Measurements from ENCODE around the gene ICOS. TPM values are rescaled to one million over a fixed set of nuclear protein-coding genes. Genes with fewer than 3 reads are reported as not detected.
"Not testable (repeated sequence)": the region's sequence is repeated elsewhere in the genome, so short reads cannot be mapped to it uniquely, and the experiment has no call there.

Gene ICOS
- total RNA-seq, 2 experiments from 2014 or later = 197 to 211 TPM

DNA sequence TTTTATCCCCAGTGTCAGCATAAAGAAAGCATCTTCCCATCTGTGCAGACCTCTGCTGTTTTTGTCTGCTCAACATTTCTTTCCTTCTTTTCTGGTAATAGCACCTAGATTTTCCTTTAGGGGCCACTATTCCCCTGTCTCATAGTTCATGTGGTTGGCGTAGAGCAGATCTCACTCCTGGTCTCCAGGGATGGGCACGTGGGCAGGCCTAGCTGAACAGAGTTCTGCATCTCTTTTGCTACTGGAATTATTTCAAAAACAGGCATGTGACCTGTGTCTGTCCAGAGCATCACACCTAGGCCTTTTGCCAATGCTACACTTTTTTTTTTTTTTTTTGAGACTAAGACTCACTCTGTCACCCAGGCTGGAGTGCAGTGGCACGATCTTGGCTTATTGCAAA lies 17.7 kb upstream of the ICOS start:
- peaks cover 22% of the 10 kb centered on the region for H3K4me1 Mint-ChIP-seq (ENCODE audit: low read depth)
- DNase-seq = no peak
- intact Hi-C loops (cut with micrococcal nuclease) = no loop called here
- no peak overlapping the region for H3K4me3 Mint-ChIP-seq
- CTCF ChIA-PET = interaction anchor here (0.6 to 1.0 kb wide), 2 partner anchors 11 to 171 kb away, joined by 3 to 4 read pairs; no protein-coding TSS in a partner anchor
- no peaks in the 10 kb centered on the region for H3K27me3 Mint-ChIP-seq (ENCODE audit: low read depth)
- H3K9me3 Mint-ChIP-seq = no peaks in the 10 kb centered on the region
- H3K36me3 Mint-ChIP-seq (ENCODE audit: low read depth) = no peaks in the 10 kb centered on the region
- H3K27ac Mint-ChIP-seq = no peak overlapping the region

DNA sequence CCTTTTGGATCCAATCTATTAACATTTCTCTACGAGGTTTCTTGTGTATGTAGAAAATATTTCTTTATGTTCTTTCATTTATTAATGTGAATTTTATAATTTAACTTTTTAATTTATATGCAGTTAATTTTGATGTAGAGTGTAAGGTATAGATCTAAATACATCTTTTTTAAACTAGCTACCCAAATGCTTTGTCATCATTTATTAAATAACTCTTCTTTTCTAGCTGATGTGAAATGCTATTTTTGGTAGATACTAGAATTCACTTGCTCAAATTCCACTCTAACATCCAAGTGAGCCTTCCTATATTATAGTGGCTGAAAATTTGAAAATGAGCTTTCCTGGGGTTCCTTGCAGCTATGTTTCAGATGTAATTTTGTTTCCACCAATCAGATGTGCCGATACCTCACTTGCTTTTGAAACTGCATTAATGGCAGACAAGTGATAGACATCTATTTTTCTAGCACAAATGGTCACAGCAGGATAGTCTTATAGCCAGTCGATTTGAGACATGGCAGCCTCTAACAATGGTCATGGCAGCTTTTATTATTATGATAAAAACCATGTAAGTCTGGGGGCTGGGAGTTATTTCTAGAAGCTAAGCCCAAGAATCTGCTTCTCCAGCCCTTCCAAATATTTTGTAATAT lies 10.9 kb upstream of the ICOS start:
- H3K9me3 Mint-ChIP-seq = peaks cover 2% of the 10 kb centered on the region
- CTCF ChIA-PET = interaction anchor here (0.6 to 1.0 kb wide), 2 partner anchors 99 to 108 kb away, joined by 3 read pairs; no protein-coding TSS in a partner anchor
- H3K27ac Mint-ChIP-seq = no peak overlapping the region
- H3K27me3 Mint-ChIP-seq (ENCODE audit: low read depth) = no peaks in the 10 kb centered on the region
- DNase-seq = no peak
- peaks cover 13% of the 10 kb centered on the region for H3K4me1 Mint-ChIP-seq (ENCODE audit: low read depth)
- H3K36me3 Mint-ChIP-seq (ENCODE audit: low read depth) = no peaks in the 10 kb centered on the region
- H3K4me3 Mint-ChIP-seq = no peak overlapping the region
- intact Hi-C loops (cut with micrococcal nuclease) = loop anchor here (5.0 kb wide), 2 partner anchors 147 to 402 kb away; no protein-coding TSS in a partner anchor

DNA sequence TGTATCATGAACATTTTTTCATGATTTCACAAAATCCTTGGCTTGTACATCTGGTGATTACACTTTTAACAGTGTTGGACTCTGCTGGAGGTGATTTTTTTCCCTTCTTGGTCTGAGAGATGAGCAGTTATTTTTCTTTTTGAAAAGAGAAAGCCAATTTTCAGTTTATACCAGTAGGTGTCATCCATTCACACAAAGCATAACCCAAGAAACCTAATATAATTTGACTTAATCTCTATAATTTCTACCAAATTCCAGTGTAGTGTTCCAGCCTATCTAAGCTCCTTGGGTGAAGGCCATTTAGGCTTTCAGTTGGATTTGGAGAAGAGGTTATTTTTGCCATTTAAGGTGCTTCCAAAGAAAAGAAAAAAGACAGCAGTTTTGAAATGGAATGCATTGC lies 7.7 kb upstream of the ICOS start:
- H3K9me3 Mint-ChIP-seq = peaks cover 4% of the 10 kb centered on the region
- H3K27me3 Mint-ChIP-seq (ENCODE audit: low read depth) = no peaks in the 10 kb centered on the region
- CTCF ChIA-PET = interaction anchor here (0.6 to 3.1 kb wide), 22 partner anchors 9 to 448 kb away, joined by 3 to 25 read pairs (median 4); no protein-coding TSS in a partner anchor
- H3K4me1 Mint-ChIP-seq (ENCODE audit: low read depth) = peaks cover 43% of the 10 kb centered on the region
- intact Hi-C loops (cut with micrococcal nuclease) = loop anchor here (1.0 to 5.0 kb wide), 6 partner anchors 122 to 763 kb away; no protein-coding TSS in a partner anchor
- no peak for DNase-seq
- no peak overlapping the region for H3K27ac Mint-ChIP-seq
- peaks cover 15% of the 10 kb centered on the region for H3K36me3 Mint-ChIP-seq (ENCODE audit: low read depth)
- H3K4me3 Mint-ChIP-seq = no peak overlapping the region

DNA sequence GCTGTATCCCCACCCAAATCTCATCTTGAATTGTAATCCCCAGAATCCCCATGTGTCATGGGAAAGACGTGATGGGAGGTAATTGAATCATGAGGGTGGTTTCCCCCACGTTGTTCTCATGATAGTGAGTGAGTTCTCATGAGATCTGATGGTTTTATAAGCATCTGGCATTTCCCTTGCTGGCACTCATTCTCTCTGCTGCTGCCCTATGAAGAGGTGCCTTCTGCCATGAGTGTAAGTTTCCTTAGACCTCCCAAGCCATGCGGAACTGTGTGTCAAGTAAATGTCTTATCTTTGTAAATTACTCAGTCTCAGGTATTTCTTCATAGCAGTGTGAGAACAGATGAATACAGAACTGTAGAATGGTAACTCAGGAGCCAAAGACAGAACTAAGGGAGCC lies 5.3 kb upstream of the ICOS start:
- H3K27me3 Mint-ChIP-seq (ENCODE audit: low read depth); H3K9me3 Mint-ChIP-seq: not testable (repeated sequence)
- Mint-ChIP-seq H3K4me3 (peak overlapping the region; percentile 64), H3K4me1 (ENCODE audit: low read depth) (peaks cover 65% of the 10 kb centered on the region), H3K36me3 (ENCODE audit: low read depth) (peaks cover 15% of the 10 kb centered on the region), H3K27ac (peak overlapping the region; percentile 96)
- DNase-seq = peak; percentile 83
- CTCF ChIA-PET = interaction anchor here (1.0 kb wide), 1 partner anchor 175 kb away, joined by 3 read pairs; no protein-coding TSS in a partner anchor
- intact Hi-C loops (cut with micrococcal nuclease) = loop anchor here (10.0 kb wide), 1 partner anchor 1144 kb away; no protein-coding TSS in a partner anchor

DNA sequence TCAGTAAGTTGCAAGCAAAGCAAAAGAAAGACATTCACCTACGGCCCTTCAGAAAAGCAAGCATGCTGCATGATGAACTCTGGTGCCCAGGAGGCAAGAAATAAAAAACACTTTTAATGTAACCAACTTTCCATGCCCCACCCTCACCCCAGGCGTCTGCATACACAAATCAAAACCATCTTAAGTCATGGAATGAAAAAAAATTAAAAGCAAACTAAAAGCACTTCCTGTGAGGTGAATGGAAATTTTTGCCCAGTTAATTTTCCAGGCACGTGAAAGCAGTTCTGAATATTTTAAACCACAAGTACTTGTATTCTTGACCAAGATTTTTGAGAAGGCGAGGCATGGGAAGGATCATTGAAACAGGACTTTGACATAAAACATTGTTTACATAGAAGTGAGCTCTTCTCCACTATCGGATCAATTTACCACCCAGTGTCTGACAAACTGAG lies 2.5 kb upstream of the ICOS start:
- Mint-ChIP-seq H3K4me3 (peak overlapping the region; percentile 51), H3K27me3 (ENCODE audit: low read depth) (no peaks in the 10 kb centered on the region), H3K4me1 (ENCODE audit: low read depth) (peaks cover 64% of the 10 kb centered on the region), H3K27ac (peak overlapping the region; percentile 96), H3K36me3 (ENCODE audit: low read depth) (peaks cover 41% of the 10 kb centered on the region), H3K9me3 (peaks cover 4% of the 10 kb centered on the region)
- DNase-seq = peak; percentile 78
- intact Hi-C loops (cut with micrococcal nuclease) = loop anchor here (1.0 to 10.0 kb wide), 14 partner anchors 9 to 1141 kb away; no protein-coding TSS in a partner anchor
- CTCF ChIA-PET = interaction anchor here (0.6 to 1.8 kb wide), 6 partner anchors 9 to 138 kb away, joined by 3 to 6 read pairs (median 4); no protein-coding TSS in a partner anchor

DNA sequence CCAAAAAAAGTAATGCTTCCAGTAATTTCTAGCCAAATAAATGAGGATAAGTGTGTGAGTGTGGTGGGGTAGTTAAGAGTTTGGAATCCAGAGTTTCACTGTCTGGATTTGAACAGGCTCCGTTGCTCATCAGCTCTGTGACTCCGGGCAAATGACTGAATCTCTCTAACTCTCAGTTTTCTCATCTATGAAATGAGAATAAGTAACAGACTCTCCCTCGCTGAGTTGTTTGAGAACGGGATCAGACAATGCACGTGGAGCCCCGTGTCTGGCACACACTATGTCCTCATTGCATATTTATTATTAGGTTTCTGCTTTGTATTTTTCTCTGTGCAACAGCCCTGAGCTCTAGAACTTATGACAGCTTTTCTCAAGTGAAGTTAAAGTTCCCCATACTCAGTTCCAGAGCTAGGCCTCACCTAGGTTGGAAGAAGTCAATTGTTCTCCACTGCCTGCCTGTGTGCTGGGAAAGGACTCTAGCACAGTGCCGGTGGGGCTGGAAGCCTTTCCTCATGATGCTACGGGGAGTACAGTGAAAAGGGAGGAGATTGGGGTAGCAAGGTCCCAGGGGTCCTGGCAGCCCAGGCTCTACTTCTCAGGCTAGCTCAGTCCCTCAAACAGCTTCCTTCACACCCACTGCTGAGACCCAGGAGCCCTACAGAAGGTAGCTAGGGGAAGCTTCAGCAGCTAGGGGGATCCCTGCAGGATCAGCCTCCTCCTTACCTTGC lies 1.7 kb upstream of the ICOS start:
- Mint-ChIP-seq H3K4me3 (peak overlapping the region; percentile 51), H3K27ac (peak overlapping the region; percentile 96), H3K27me3 (ENCODE audit: low read depth) (no peaks in the 10 kb centered on the region), H3K36me3 (ENCODE audit: low read depth) (peaks cover 49% of the 10 kb centered on the region), H3K4me1 (ENCODE audit: low read depth) (peaks cover 62% of the 10 kb centered on the region), H3K9me3 (peaks cover 4% of the 10 kb centered on the region)
- CTCF ChIA-PET = interaction anchor here (0.8 to 1.8 kb wide), 10 partner anchors 8 to 171 kb away, joined by 3 to 6 read pairs (median 4); partner anchors contain the start of gene CTLA4
- DNase-seq = peak; percentile 50
- intact Hi-C loops (cut with micrococcal nuclease) = loop anchor here (1.0 to 10.0 kb wide), 15 partner anchors 8 to 1298 kb away; no protein-coding TSS in a partner anchor

DNA sequence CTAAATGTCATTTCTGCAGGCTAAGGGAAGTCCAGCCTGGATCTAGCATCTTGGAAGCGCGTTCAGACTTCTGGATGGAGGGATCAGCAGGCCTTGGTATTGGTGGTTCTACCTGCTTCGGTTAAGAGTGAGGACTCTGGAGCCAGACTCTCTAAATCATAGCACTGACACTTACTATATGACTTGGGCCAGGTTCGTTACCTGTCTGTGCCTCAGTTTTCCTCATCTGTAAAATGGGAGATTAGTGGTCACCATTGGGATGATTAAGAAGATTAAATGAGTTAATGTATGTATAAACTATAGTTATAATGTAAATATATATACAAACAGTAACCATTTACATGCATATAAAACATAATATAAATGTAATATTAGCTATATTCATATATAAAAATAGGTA lies 995 bp upstream of the ICOS start:
- intact Hi-C loops (cut with micrococcal nuclease) = loop anchor here (2.0 to 10.0 kb wide), 4 partner anchors 53 to 1298 kb away; no protein-coding TSS in a partner anchor
- Mint-ChIP-seq H3K27ac (peak overlapping the region; percentile 96), H3K27me3 (ENCODE audit: low read depth) (no peaks in the 10 kb centered on the region), H3K4me3 (peak overlapping the region; percentile 51), H3K4me1 (ENCODE audit: low read depth) (peaks cover 56% of the 10 kb centered on the region), H3K9me3 (peaks cover 3% of the 10 kb centered on the region), H3K36me3 (ENCODE audit: low read depth) (peaks cover 56% of the 10 kb centered on the region)
- no peak for DNase-seq
- CTCF ChIA-PET = interaction anchor here (1.1 to 1.8 kb wide), 7 partner anchors 52 to 170 kb away, joined by 3 to 5 read pairs (median 4); partner anchors contain the start of gene CTLA4

DNA sequence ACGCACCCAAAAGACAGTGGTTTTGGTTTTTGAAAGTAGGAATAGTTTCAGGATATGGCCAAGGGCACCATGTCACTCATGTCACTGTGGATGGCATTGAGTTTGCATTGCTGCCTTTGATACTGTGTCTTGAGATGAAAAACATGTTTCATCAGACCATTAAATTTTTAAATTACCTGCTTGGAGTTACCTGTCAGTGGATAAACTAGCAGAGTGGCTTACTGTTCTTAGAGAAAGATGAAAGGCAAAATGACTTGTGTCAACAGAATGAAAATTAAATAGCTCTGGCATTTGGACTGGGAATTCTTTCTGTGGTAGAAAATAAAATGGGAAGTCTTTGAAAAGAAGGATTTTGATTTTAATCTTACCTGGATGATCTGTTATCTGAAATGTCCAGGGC lies 386 bp downstream of the ICOS start:
- DNase-seq = no peak
- no peaks in the 10 kb centered on the region for H3K27me3 Mint-ChIP-seq (ENCODE audit: low read depth)
- peak overlapping the region; percentile 96 for H3K27ac Mint-ChIP-seq
- peak overlapping the region; percentile 92 for H3K4me3 Mint-ChIP-seq
- peaks cover 55% of the 10 kb centered on the region for H3K4me1 Mint-ChIP-seq (ENCODE audit: low read depth)
- H3K9me3 Mint-ChIP-seq = no peaks in the 10 kb centered on the region
- H3K36me3 Mint-ChIP-seq (ENCODE audit: low read depth) = peaks cover 64% of the 10 kb centered on the region
- CTCF ChIA-PET = no interaction called here
- intact Hi-C loops (cut with micrococcal nuclease) = loop anchor here (1.0 to 10.0 kb wide), 3 partner anchors 227 to 1300 kb away; no protein-coding TSS in a partner anchor

DNA sequence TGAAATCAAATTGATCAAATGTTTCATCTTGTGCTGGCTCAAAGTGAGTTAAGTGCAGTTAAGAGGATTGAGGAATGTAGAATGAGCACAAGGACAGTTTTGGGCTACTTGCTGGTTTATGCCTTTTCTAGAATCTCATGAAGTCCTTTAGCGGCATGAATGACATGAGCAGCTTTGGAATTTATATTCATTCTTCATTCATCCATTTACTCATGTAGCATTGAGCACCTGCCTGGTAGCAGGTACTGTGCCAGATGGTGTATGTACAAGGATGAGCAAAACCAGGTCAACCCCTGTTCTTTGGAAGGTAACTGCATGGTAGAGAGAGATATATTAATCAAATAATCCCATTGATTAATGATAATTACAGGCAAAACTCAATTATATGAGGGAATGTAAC lies 1.2 kb downstream of the ICOS start:
- peaks cover 54% of the 10 kb centered on the region for H3K4me1 Mint-ChIP-seq (ENCODE audit: low read depth)
- H3K36me3 Mint-ChIP-seq (ENCODE audit: low read depth) = peaks cover 66% of the 10 kb centered on the region
- peak overlapping the region; percentile 92 for H3K4me3 Mint-ChIP-seq
- H3K27ac Mint-ChIP-seq = peak overlapping the region; percentile 96
- no peaks in the 10 kb centered on the region for H3K27me3 Mint-ChIP-seq (ENCODE audit: low read depth)
- CTCF ChIA-PET = interaction anchor here (1.1 kb wide), 1 partner anchor 9 kb away, joined by 3 read pairs; no protein-coding TSS in a partner anchor
- intact Hi-C loops (cut with micrococcal nuclease) = loop anchor here (5.0 to 10.0 kb wide), 2 partner anchors 1137 to 1300 kb away; no protein-coding TSS in a partner anchor
- no peak for DNase-seq
- no peaks in the 10 kb centered on the region for H3K9me3 Mint-ChIP-seq

DNA sequence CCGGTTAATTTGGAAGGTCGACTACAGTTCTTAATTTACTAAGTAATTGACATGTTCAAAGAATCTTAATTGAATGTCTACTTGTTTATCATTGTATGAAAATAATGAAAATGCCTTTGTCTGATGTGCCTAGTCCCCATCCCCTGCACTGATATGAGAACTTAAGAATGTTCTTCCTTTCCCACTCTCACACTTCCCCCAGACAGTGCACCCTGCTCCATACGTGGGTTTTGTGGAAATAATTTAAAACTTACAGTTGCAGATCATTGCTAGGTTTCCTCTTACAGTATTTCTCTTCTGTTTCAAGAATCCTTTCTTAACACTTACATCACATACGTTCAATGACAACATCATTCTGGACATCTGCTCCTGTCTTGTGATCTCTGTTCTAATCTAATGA lies 3.5 kb downstream of the ICOS start:
- intact Hi-C loops (cut with micrococcal nuclease) = loop anchor here (1.0 to 5.0 kb wide), 3 partner anchors 9 to 1673 kb away; partner anchors contain the start of gene NOP58
- CTCF ChIA-PET = interaction anchor here (0.6 to 1.0 kb wide), 2 partner anchors 53 to 109 kb away, joined by 3 to 6 read pairs; no protein-coding TSS in a partner anchor

DNA sequence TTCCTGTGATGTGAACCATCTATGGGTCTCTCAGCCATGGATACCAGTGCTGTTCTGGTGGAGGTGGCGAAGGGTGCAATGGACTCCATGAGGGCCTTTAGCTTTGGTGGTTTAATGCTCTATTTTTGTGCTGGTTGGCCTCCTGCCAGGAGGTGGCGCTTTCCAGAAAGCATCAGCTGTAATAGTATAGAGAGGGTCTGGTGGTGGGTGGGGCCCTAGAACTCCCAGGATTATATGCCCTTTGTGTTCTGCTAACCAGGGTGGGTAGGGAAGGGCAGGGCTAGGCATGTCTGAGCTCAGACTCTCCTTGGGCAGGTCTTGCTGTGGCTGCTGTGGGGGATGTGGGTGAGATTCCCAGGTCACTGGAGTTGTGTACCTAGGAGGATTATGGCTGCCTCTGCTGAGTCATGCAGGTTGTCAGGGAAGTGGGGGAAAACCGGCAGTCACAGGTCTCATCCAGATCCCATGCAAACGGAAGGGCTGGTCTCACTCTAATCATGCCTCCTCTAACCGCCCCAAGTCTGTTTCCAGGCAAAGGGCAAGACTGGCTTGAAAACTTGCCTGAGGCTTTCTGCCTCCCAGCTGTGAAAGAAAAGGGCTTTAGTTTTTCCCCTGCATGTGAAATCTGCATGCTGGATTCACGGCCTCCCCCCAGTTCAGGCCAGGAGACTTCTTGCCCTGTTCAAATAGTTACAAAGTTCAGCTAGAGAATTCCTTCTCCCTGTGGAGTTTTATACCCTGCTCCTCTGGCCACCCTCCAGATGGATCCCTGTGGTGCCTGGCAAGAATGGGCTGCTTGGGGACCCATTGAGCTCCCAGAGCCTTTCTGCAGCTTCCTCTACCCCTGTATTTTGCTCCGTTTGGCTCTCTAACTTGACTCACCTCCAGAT lies 7.2 kb downstream of the ICOS start:
- H3K9me3 Mint-ChIP-seq; H3K27me3 Mint-ChIP-seq (ENCODE audit: low read depth): not testable (repeated sequence)
- Mint-ChIP-seq H3K27ac (peak overlapping the region; percentile 90), H3K4me1 (ENCODE audit: low read depth) (peaks cover 76% of the 10 kb centered on the region), H3K4me3 (peak overlapping the region; percentile 74), H3K36me3 (ENCODE audit: low read depth) (peaks cover 88% of the 10 kb centered on the region)
- intact Hi-C loops (cut with micrococcal nuclease) = loop anchor here (1.0 to 5.0 kb wide), 2 partner anchors 9 to 1676 kb away; partner anchors contain the start of gene NOP58
- CTCF ChIA-PET = interaction anchor here (0.6 to 2.0 kb wide), 7 partner anchors 9 to 80 kb away, joined by 3 to 6 read pairs (median 3); no protein-coding TSS in a partner anchor
- DNase-seq = peak; percentile 58

More for the DNA sequence above, 3.5 kb downstream of the ICOS start:
- DNase-seq = no peak
- Mint-ChIP-seq H3K36me3 (ENCODE audit: low read depth) (peaks cover 83% of the 10 kb centered on the region), H3K9me3 (no peaks in the 10 kb centered on the region), H3K4me1 (ENCODE audit: low read depth) (peaks cover 54% of the 10 kb centered on the region), H3K4me3 (peak overlapping the region; percentile 92), H3K27ac (peak overlapping the region; percentile 96), H3K27me3 (ENCODE audit: low read depth) (no peaks in the 10 kb centered on the region)
